Measurements from ENCODE around the gene RIN1.
"Not testable (repeated sequence)": the region's sequence is repeated elsewhere in the genome, so short reads cannot be mapped to it uniquely, and the experiment has no call there.

The RIN1 gene

GRCh38 chr11:66313321-66314185 is 22.7 kb downstream of the RIN1 start:
- peaks cover 39% of the 10 kb centered on the region for H3K4me1 ChIP-seq
- TF ChIP-seq CTCF (IDR thresholded peaks at IDR 0.05; ENCODE audit: low read depth, low read length), result peak; percentile 40
- peak; percentile 45 for DNase-seq
- no peaks in the 10 kb centered on the region for H3K36me3 ChIP-seq
- H3K4me3 ChIP-seq (ENCODE audit: low read depth, low read length), result peak overlapping the region; percentile 62
- H3K9me3 ChIP-seq, result no peaks in the 10 kb centered on the region
- no peaks in the 10 kb centered on the region for H3K27me3 ChIP-seq

GRCh38 chr11:66312549-66313320 is 23.5 kb downstream of the RIN1 start:
- Histone ChIP-seq H3K9me3 (no peaks in the 10 kb centered on the region), H3K4me1 (peaks cover 31% of the 10 kb centered on the region), H3K4me3 (ENCODE audit: low read depth, low read length) (peak overlapping the region; percentile 68), H3K36me3 (no peaks in the 10 kb centered on the region), H3K27me3 (no peaks in the 10 kb centered on the region)
- DNase-seq, result peak; percentile 100
- no peak for TF ChIP-seq CTCF (IDR thresholded peaks at IDR 0.05; ENCODE audit: low read depth, low read length)

GRCh38 chr11:66311965-66312548 is 24.2 kb downstream of the RIN1 start:
- peak; percentile 97 for DNase-seq
- Histone ChIP-seq H3K27me3 (no peaks in the 10 kb centered on the region), H3K9me3 (no peaks in the 10 kb centered on the region), H3K36me3 (no peaks in the 10 kb centered on the region), H3K4me3 (ENCODE audit: low read depth, low read length) (peak overlapping the region; percentile 68), H3K4me1 (peaks cover 27% of the 10 kb centered on the region)
- TF ChIP-seq CTCF (IDR thresholded peaks at IDR 0.05; ENCODE audit: low read depth, low read length), result no peak

- no peaks in the 10 kb centered on the region for H3K27me3 ChIP-seq
- peaks cover 25% of the 10 kb centered on the region for H3K4me1 ChIP-seq
- H3K36me3 ChIP-seq, result no peaks in the 10 kb centered on the region
- peak; percentile 54 for DNase-seq
- no peaks in the 10 kb centered on the region for H3K9me3 ChIP-seq
- TF ChIP-seq CTCF (IDR thresholded peaks at IDR 0.05; ENCODE audit: low read depth, low read length), result peak; percentile 89
- peak overlapping the region; percentile 68 for H3K4me3 ChIP-seq (ENCODE audit: low read depth, low read length)
These were observed 24.7 kb downstream of the RIN1 start for GRCh38 chr11:66311470-66311964.

GRCh38 chr11:66310803-66311440 is 25.3 kb downstream of the RIN1 start:
- not testable (repeated sequence) for H3K4me3 ChIP-seq (ENCODE audit: low read depth, low read length); H3K36me3 ChIP-seq; H3K27me3 ChIP-seq; H3K9me3 ChIP-seq; DNase-seq
- peaks cover 19% of the 10 kb centered on the region for H3K4me1 ChIP-seq

- no peaks in the 10 kb centered on the region for H3K27me3 ChIP-seq
- no peak for DNase-seq
- no peaks in the 10 kb centered on the region for H3K9me3 ChIP-seq
- peaks cover 15% of the 10 kb centered on the region for H3K4me1 ChIP-seq
- H3K4me3 ChIP-seq (ENCODE audit: low read depth, low read length), result no peak overlapping the region
- no peak for TF ChIP-seq CTCF (IDR thresholded peaks at IDR 0.05; ENCODE audit: low read depth, low read length)
- H3K36me3 ChIP-seq, result no peaks in the 10 kb centered on the region
These were observed 25.9 kb downstream of the RIN1 start for GRCh38 chr11:66310324-66310723.

Data from BE2C (cell line).